Measurements from ENCODE around the gene SLC7A6OS. TPM values are rescaled to one million over a fixed set of nuclear protein-coding genes. Genes with fewer than 3 reads are reported as not detected.

Gene SLC7A6OS
- total RNA-seq, 1 donor from 2014 or later, result 22.9 TPM

GRCh38 chr16:68285683-68286082 lies 25.1 kb downstream of the SLC7A6OS start:
- ATAC-seq, result no peak

GRCh38 chr16:68284847-68285246 lies 25.9 kb downstream of the SLC7A6OS start:
- intact Hi-C loops (cut with DNase I), result no loop called here
- DNase-seq (ENCODE audit: low spot score) (no peak), ATAC-seq (no peak)

More at GRCh38 chr16:68285683-68286082, 25.1 kb downstream of the SLC7A6OS start:
- no peak for DNase-seq (ENCODE audit: low spot score)
- intact Hi-C loops (cut with DNase I), result no loop called here

GRCh38 chr16:68283801-68284598 lies 26.7 kb downstream of the SLC7A6OS start:
- intact Hi-C loops (cut with DNase I), result no loop called here
- ATAC-seq, result peak; percentile 90
- DNase-seq (ENCODE audit: low spot score), result no peak

GRCh38 chr16:68283346-68283745 lies 27.4 kb downstream of the SLC7A6OS start:
- intact Hi-C loops (cut with DNase I), result no loop called here
- DNase-seq (ENCODE audit: low spot score) (no peak), ATAC-seq (no peak)

GRCh38 chr16:68282064-68282452 lies 28.7 kb downstream of the SLC7A6OS start:
- intact Hi-C loops (cut with DNase I), result no loop called here
- ATAC-seq (no peak), DNase-seq (ENCODE audit: low spot score) (no peak)

- intact Hi-C loops (cut with DNase I), result no loop called here
- DNase-seq (ENCODE audit: low spot score) (no peak), ATAC-seq (no peak)
Measured at GRCh38 chr16:68281368-68282063, 29.2 kb downstream of the SLC7A6OS start.

- DNase-seq (ENCODE audit: low spot score) (no peak), ATAC-seq (no peak)
- intact Hi-C loops (cut with DNase I), result no loop called here
Measured at GRCh38 chr16:68279726-68280558, 30.8 kb downstream of the SLC7A6OS start.

GRCh38 chr16:68276223-68276622 lies 34.5 kb downstream of the SLC7A6OS start:
- DNase-seq (ENCODE audit: low spot score) (no peak), ATAC-seq (peak; percentile 79)
- intact Hi-C loops (cut with DNase I), result no loop called here

- DNase-seq (ENCODE audit: low spot score), result no peak
- intact Hi-C loops (cut with DNase I), result no loop called here
- no peak for ATAC-seq
Measured at GRCh38 chr16:68275611-68276191, 35.0 kb downstream of the SLC7A6OS start.

GRCh38 chr16:68274441-68274840 lies 36.3 kb downstream of the SLC7A6OS start:
- intact Hi-C loops (cut with DNase I), result no loop called here
- ATAC-seq (no peak), DNase-seq (ENCODE audit: low spot score) (no peak)

GRCh38 chr16:68273896-68274295 lies 36.9 kb downstream of the SLC7A6OS start:
- intact Hi-C loops (cut with DNase I), result no loop called here
- DNase-seq (ENCODE audit: low spot score) (no peak), ATAC-seq (no peak)

- intact Hi-C loops (cut with DNase I), result no loop called here
- DNase-seq (ENCODE audit: low spot score), result no peak
Measured at GRCh38 chr16:68273459-68273858, 37.3 kb downstream of the SLC7A6OS start.

GRCh38 chr16:68272507-68273209 lies 38.1 kb downstream of the SLC7A6OS start:
- ATAC-seq (no peak), DNase-seq (ENCODE audit: low spot score) (no peak)
- intact Hi-C loops (cut with DNase I), result no loop called here

More at GRCh38 chr16:68273459-68273858, 37.3 kb downstream of the SLC7A6OS start:
- no peak for ATAC-seq

GRCh38 chr16:68270353-68270752 lies 40.4 kb downstream of the SLC7A6OS start:
- DNase-seq (ENCODE audit: low spot score) (no peak), ATAC-seq (no peak)
- intact Hi-C loops (cut with DNase I), result no loop called here

- intact Hi-C loops (cut with DNase I), result no loop called here
- DNase-seq (ENCODE audit: low spot score) (no peak), ATAC-seq (no peak)
Measured at GRCh38 chr16:68269793-68270192, 41.0 kb downstream of the SLC7A6OS start.

- intact Hi-C loops (cut with DNase I), result no loop called here
- ATAC-seq (no peak), DNase-seq (ENCODE audit: low spot score) (no peak)
Measured at GRCh38 chr16:68267612-68268405, 42.9 kb downstream of the SLC7A6OS start.

GRCh38 chr16:68265078-68265920 lies 45.4 kb downstream of the SLC7A6OS start:
- intact Hi-C loops (cut with DNase I), result no loop called here
- ATAC-seq (peak; percentile 73), DNase-seq (ENCODE audit: low spot score) (peak; percentile 71)

All from sciatic nerve (tissue), 2 donors.